ENCODE results near the gene FNDC3A.

The FNDC3A gene

DNA sequence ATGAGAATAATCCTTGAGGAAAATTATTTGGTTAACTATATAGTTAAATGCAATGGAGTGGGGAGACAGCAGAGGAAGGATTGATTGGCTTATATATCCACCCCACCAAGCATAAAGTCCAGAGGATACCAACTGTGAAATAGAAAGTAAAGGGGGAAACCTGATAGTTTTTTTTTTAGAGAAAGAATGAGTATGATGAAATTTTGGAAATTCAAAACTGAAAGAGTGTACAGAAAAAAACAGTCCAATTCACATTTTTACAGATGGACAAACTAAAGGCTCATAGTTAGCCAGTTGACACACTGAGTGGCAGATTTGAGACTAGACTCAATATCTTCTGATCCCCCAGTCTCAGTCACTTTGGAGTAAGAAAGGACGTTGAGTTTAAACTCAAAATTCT is 51.1 kb downstream of the FNDC3A start:
- no peak for TF ChIP-seq EZH2 (optimal IDR thresholded peaks at IDR 0.05; ENCODE audit: low read depth, low read length)
- TF ChIP-seq EZH2phosphoT487 (IDR thresholded peaks at IDR 0.05; ENCODE audit: low read length) = no peak
- TF ChIP-seq, protein P1, sequence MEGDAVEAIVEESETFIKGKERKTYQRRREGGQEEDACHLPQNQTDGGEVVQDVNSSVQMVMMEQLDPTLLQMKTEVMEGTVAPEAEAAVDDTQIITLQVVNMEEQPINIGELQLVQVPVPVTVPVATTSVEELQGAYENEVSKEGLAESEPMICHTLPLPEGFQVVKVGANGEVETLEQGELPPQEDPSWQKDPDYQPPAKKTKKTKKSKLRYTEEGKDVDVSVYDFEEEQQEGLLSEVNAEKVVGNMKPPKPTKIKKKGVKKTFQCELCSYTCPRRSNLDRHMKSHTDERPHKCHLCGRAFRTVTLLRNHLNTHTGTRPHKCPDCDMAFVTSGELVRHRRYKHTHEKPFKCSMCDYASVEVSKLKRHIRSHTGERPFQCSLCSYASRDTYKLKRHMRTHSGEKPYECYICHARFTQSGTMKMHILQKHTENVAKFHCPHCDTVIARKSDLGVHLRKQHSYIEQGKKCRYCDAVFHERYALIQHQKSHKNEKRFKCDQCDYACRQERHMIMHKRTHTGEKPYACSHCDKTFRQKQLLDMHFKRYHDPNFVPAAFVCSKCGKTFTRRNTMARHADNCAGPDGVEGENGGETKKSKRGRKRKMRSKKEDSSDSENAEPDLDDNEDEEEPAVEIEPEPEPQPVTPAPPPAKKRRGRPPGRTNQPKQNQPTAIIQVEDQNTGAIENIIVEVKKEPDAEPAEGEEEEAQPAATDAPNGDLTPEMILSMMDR (IDR thresholded peaks at IDR 0.05; ENCODE audit: low read length) = no peak
- H3K9me2 ChIP-seq (replicated peaks; ENCODE audit: insufficient read depth, low read length) = no peaks in the 10 kb centered on the region
- H3K4me2 ChIP-seq (ENCODE audit: low read depth, low read length) = no peak overlapping the region
- H2AFZ ChIP-seq (ENCODE audit: low read length) = no peak overlapping the region
- no peaks in the 10 kb centered on the region for H4K20me1 ChIP-seq (ENCODE audit: insufficient read depth, low read length)
- H3K79me2 ChIP-seq (ENCODE audit: low read length) = peaks cover 84% of the 10 kb centered on the region
- DNase-seq = no peak
- H3F3A ChIP-seq (ENCODE audit: insufficient read depth, low read length) = no peaks in the 10 kb centered on the region
- H3K4me3 ChIP-seq (ENCODE audit: low read length) = no peak overlapping the region
- H3K36me3 ChIP-seq (replicated peaks; ENCODE audit: insufficient read depth, low read length) = no peaks in the 10 kb centered on the region
- H3K27ac ChIP-seq (ENCODE audit: low read length) = no peak overlapping the region
- H3K4me1 ChIP-seq (ENCODE audit: low read length) = no peaks in the 10 kb centered on the region
- no peaks in the 10 kb centered on the region for H3K9me3 ChIP-seq (replicated peaks; ENCODE audit: insufficient read depth, low read length)
- no peak overlapping the region for H3K9ac ChIP-seq (ENCODE audit: low read length)
- no peaks in the 10 kb centered on the region for H3K27me3 ChIP-seq (replicated peaks; ENCODE audit: insufficient read depth, low read length)

DNA sequence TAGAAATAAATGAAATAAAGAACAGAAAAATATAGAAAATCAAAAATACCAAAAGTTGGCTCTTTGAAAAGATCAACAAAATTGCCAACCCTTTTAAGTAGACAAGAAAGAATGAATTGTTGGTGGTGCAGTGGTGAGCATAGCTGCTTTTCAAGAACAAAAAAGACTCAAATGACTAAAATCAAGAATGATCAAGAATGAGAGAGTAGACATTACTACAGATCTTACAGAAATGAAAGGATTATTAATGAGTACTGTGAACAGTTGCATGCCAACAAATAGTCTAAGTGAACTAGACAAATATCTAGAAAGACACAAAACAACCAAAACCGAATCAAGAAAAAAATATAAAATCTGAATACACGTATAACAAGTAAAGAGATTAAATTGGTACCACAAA is 53.9 kb downstream of the FNDC3A start:
- H3K79me2 ChIP-seq (ENCODE audit: low read length) = peaks cover 66% of the 10 kb centered on the region
- H3K9ac ChIP-seq (ENCODE audit: low read length) = no peak overlapping the region
- H4K20me1 ChIP-seq (ENCODE audit: insufficient read depth, low read length) = no peaks in the 10 kb centered on the region

DNA sequence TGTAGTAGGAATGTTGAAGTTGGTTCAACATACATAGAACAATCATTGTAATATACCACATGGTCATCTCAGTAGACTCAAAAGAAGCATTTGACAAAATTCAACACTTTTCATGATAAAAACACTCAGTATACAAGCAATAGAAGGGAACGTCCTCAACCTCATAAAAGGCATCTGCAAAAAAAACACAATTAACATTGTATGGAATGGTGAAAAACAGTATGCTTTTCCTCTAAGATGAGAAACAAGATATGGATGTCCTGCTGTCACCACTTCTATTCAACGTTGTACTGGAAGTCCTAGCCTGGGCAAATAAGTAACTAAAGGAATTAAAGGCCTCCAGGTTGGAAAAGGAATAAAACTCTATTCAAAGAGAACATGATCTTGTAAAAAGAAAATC is 54.5 kb downstream of the FNDC3A start:
- no peak overlapping the region for H3K4me3 ChIP-seq (ENCODE audit: low read length)
- H3K4me1 ChIP-seq (ENCODE audit: low read length) = no peaks in the 10 kb centered on the region
- H3K36me3 ChIP-seq (replicated peaks; ENCODE audit: insufficient read depth, low read length) = no peaks in the 10 kb centered on the region
- H3F3A ChIP-seq (ENCODE audit: insufficient read depth, low read length) = no peaks in the 10 kb centered on the region
- no peak overlapping the region for H3K4me2 ChIP-seq (ENCODE audit: low read depth, low read length)
- H3K27ac ChIP-seq (ENCODE audit: low read length) = no peak overlapping the region
- H3K9me3 ChIP-seq (replicated peaks; ENCODE audit: insufficient read depth, low read length) = no peaks in the 10 kb centered on the region
- no peaks in the 10 kb centered on the region for H4K20me1 ChIP-seq (ENCODE audit: insufficient read depth, low read length)
- H2AFZ ChIP-seq (ENCODE audit: low read length) = no peak overlapping the region
- no peaks in the 10 kb centered on the region for H3K9me2 ChIP-seq (replicated peaks; ENCODE audit: insufficient read depth, low read length)
- TF ChIP-seq EZH2phosphoT487 (IDR thresholded peaks at IDR 0.05; ENCODE audit: low read length) (no peak), EZH2 (optimal IDR thresholded peaks at IDR 0.05; ENCODE audit: low read depth, low read length) (no peak)
- TF ChIP-seq, protein P1 (IDR thresholded peaks at IDR 0.05; ENCODE audit: low read length) = no peak
- DNase-seq = no peak
- no peak overlapping the region for H3K9ac ChIP-seq (ENCODE audit: low read length)
- no peaks in the 10 kb centered on the region for H3K27me3 ChIP-seq (replicated peaks; ENCODE audit: insufficient read depth, low read length)
- peaks cover 63% of the 10 kb centered on the region for H3K79me2 ChIP-seq (ENCODE audit: low read length)

More for the DNA sequence above, 53.9 kb downstream of the FNDC3A start:
- no peak for TF ChIP-seq EZH2 (optimal IDR thresholded peaks at IDR 0.05; ENCODE audit: low read depth, low read length)
- TF ChIP-seq, protein P1 (IDR thresholded peaks at IDR 0.05; ENCODE audit: low read length) = no peak
- TF ChIP-seq EZH2phosphoT487 (IDR thresholded peaks at IDR 0.05; ENCODE audit: low read length) = no peak
- Histone ChIP-seq H3K4me1 (ENCODE audit: low read length) (no peaks in the 10 kb centered on the region), H3K27me3 (replicated peaks; ENCODE audit: insufficient read depth, low read length) (no peaks in the 10 kb centered on the region), H3F3A (ENCODE audit: insufficient read depth, low read length) (no peaks in the 10 kb centered on the region), H3K27ac (ENCODE audit: low read length) (no peak overlapping the region), H3K9me2 (replicated peaks; ENCODE audit: insufficient read depth, low read length) (no peaks in the 10 kb centered on the region), H3K4me3 (ENCODE audit: low read length) (no peak overlapping the region), H3K9me3 (replicated peaks; ENCODE audit: insufficient read depth, low read length) (no peaks in the 10 kb centered on the region), H3K36me3 (replicated peaks; ENCODE audit: insufficient read depth, low read length) (no peaks in the 10 kb centered on the region), H2AFZ (ENCODE audit: low read length) (no peak overlapping the region), H3K4me2 (ENCODE audit: low read depth, low read length) (no peak overlapping the region)
- DNase-seq = no peak

All from MM.1S (cell line).